PC-9 (cell line): ENCODE data around the gene CIAO2A.

Experiments
- CTCF ChIP-seq: fragments of 200-600 bp; sonication (generic); conservative IDR thresholded peaks from 2 replicates; pipeline ENCODE4 v1.6.1; 2017; ENCODE audit warnings: mixed run types, antibody characterized with exemption, mild to moderate bottlenecking, moderate library complexity
- EZH2 ChIP-seq: fragments of 200-600 bp; sonication (generic); IDR thresholded peaks from 2 replicates; pipeline ENCODE4 v1.8.0; 2017; ENCODE audit warnings: antibody characterized with exemption, low read depth

- TF ChIP-seq CTCF = no peak
- no peak for TF ChIP-seq EZH2
Observed at GRCh38 chr15:64051093-64051402, 42.6 kb downstream of the CIAO2A start.
